Cerebellar cortex (tissue), 1 donor: ENCODE data around the gene NSDHL.
"Not testable (repeated sequence)": the region's sequence is repeated elsewhere in the genome, so short reads cannot be mapped to it uniquely, and the experiment has no call there.

ENCODE experiments used
- DNase-seq: peaks from one replicate; pipeline ENCODE4 v3.0.0-alpha.2; 2015; ENCODE audit warnings: low spot score

NSDHL gene

DNA sequence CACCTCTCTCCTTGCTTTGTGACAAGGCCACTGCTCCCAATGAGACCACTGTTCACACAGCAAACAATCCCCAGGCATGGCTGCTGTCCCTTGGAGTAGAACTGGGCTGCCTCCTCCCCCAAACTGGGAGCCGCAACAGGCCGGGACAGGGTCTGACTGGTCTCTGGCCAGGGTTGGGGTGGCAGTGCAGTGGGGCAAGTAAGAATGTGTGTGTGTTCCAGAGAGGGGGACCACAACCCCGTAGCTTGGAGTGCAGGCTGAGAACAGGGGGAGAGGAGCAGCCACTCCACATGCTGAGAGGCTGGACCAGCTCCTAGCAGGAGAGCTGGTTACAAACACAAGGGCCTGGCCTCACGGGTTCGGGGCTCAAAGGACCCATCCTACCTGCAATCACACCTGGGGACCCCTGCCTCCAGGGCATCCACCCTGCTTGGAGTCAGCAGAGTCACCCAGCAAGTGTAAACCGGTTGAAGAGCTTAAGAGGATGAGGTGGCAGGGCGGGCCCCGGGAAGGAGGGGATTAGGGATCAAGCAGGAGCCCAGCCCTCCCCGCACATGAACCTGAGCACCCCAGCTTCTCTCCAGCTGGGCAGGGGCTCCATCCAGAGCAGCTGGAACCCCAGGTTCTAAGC is 63.2 kb downstream of the NSDHL start:
- DNase-seq: no peak

DNA sequence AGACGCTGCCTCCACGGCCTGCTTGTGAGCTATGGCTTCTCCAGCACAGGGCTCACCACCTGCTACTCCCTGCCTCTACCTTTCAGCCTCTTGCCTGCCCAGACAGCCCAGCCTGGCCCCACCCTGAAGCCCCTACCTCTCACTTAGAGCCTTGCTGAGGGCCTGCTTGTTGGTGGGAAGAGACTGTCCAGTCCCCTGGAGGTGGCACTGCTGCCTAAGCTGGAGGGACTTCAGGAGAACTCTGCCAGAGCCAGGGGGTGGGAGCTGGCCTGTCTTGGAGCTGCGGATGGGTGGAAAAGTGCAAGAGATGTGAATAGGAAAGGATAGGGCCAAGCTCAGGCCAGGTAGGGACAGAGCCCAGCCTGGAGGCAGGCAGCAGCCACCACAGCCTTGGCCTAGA is 64.3 kb downstream of the NSDHL start:
- no peak for DNase-seq

DNA sequence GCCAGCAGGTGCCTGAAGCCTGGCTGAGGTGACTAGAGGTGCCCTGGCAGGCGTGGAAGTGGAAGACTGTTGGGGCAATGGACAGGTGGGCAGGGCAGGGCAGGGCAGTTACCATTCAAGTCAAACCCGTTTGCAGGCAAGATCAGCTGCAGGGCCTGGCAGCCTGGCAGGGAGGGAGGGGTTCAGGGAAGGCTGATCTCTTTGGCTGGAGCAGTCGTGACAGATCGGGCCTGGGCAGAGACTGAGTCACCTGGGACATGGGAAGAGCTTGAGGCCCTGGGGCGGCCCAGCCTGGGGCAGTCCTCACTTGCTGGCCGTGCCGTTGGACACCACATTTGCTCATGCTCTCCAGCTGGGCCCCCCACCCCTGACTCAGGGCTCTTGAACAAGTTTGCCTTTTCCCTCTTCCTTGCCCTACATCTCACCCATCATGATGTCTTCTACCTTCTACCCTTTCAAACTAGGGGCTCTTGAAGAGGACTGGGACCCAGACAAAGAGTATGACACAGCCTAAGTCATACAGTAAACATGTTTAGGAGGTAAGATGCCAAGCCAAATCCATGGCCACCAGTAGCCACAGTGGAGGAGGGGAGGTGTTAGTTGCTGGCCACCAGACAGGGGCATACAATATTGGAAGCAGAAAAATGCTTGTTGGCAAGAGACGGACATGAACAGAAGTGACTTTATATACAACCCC is 65.0 kb downstream of the NSDHL start:
- no peak for DNase-seq

DNA sequence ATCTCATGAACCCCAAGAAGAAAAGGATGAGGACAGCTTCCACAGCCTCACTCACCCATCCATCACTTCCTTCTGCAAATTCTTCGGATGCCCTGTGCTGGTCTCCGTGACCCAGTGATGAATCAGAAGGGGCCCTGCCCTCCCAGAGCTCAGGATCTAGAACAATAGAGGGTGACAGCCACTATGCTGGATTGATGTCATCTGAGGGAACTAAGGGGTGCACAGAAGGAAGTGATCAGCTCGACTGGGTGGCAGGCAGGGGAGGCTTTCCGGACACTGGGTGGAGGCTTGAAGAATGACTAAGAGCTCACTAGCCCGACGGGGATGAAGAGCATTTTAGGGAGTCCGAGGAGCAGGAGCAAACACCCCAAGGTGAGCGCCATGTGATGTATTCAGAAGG is 65.6 kb downstream of the NSDHL start:
- DNase-seq: no peak

DNA sequence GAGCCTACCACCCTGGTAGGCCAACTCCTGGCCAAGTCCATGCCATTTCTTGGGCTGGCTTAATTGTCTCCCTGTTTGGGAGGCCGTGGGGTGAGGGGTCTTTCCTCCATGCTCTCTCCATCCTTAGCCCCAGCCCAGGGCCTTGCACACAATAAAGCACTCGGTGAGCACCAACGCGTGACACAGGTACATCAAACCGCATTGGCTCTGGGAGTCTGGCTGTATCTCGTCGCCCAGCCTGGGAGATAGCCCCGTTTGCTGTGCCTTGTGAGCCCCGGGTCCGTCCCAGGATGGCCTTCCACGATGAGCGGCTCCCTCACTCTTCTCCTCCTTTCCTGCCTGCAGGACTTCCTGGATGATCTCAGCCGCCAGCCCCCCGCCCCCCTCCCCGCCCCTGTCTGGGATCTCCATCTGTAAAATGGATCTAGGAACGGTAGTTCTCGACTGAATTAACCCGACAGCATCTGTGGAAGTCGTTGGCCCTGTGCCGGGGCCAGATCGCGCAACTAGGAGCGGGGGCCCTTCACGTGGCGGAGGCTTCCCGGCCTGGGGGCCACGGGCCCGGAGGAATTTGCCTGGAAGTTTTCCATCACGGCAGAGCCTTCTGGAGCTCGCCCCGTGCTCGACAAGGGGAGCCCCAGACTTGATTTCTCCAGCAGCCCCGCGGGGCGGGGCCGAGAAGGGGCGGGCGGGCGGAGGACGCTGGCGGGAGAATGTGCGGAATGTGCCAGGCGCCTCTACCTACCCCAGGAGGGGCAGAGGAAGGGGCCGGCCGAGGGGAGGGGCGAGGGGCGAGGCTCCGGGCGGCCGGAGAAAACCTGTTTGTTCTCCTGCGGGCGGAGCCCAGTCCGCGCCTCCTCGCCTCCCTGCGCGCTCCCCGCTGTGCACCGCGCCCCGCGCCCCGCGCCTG is 66.6 kb downstream of the NSDHL start, which contains the start of gene ZNF185:
ZNF185 (plus strand) TSS at position 846 of the 910 bp plus-strand sequence. CDS start 16,423 bp downstream, outside the sequence.
- no peak for DNase-seq

DNA sequence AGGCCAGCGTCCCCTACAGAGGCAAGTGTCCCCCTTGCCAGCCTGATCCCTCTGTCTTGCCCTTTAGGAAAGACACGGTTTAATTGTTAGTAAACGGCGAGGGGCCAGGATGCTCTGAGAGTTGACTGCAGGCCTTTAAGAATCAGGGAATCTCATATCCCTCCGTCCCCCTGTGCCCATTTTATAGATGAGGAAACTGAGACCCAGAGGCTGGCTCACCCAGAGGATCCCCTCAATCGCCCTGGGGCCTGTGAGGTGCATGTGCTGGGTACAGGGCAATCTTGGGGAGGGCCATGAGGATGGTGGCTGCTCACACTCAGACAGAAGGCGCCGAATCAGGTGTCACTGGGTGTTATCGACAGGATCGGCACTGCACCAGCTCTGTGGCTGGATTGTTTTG is 67.6 kb downstream of the NSDHL start:
- no peak for DNase-seq

DNA sequence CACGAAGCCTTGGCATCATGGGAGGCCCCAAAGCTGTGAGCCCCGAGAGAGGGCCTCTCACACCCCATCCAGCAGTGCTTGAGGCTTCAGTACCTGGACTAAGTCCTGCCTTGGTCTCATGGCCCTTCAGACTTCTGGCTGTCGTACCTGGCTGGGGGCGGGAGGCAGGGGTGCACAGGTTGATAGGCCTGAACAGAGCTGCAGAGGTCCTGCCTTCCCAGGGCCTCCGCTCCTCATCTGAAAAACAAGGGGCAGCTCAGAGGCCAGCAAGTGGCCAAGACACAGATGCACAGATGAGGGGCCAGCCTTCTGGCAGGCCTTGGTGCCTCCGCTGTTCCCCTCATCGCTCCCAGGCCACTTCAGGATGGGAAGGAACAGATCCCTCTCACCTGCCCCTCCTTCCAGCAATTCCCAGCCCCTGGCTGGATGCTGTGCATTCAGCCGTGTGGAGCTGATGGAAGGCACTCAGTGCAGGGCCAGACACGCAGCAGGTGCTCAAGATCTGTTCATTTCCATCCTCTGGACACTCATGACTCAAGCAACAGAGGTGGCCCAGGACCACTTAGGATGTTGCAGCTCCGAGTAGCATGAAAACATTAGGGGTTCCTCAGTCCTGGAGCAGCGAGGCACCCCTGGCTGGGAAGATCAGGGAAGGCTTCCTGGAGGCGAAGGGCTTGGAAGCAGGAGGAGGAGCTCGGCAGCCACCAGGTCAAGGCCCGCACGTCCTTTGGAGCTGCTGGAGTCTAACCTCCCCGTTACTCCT is 68.4 kb downstream of the NSDHL start:
- no peak for DNase-seq

DNA sequence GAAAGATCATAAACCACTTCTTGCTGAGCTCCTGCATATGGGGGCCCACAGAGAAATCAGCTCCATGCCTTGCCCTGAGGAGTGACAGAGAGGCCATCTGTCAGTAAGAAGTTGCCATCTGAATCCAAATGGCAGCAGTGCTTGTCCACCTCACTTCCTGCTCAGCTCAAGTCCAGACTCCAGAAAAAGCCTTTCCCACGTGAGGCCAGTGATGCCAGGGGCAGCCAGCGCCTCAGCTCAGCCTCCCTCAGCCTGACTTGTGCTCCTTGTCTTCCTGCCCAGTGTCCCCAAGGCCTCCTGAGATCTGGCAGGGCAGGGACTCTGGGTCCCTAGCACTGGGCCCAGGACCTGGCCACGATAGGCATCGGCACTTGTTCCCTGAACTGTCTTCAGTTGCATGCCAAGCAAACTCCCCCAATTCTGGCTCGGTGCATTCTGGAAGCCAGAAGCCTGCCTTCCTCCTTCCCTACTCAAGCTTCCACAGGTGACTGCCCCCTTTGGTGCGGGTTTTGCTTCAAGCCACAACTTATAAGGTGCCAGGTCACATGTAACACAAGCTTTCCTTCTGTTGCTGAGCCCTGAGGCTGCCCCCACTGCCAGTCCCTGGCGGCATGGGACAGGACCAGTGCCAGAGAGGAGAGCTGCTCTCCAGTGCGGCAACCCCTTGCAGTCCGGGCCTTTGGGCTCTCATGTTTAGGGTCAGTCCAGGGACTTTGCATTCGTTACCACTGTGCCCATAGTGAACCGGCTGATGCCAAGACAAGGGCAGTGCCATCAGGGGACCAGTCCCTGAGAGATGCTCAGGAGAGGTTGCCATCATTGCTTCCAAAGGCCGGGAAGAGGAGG is 69.2 kb downstream of the NSDHL start:
- DNase-seq: peak; percentile 68

DNA sequence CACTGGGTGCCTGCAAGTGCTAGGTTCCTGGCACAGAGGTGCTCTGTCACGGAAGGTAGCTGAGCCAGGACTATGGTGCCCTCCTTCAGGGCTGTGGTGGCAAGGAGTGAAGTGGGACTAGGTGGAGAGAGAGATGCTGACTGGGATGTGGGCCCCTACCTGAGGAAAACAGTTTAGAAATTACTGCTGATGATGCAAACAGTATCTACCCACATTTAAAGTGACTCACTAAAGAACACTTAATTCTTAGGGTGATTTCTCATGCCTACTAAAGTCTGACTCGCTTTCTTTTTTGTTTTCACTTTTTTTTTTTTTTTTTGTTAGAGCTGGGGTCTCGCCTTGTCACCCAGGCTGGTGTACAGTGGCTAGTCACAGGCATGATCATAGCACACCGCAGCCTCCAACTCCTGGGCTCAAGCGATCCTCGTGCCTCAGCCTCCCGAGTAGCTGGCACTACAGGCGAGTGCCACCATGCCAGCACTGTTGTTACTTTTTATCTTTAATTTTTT is 70.1 kb downstream of the NSDHL start:
- DNase-seq: no peak

DNA sequence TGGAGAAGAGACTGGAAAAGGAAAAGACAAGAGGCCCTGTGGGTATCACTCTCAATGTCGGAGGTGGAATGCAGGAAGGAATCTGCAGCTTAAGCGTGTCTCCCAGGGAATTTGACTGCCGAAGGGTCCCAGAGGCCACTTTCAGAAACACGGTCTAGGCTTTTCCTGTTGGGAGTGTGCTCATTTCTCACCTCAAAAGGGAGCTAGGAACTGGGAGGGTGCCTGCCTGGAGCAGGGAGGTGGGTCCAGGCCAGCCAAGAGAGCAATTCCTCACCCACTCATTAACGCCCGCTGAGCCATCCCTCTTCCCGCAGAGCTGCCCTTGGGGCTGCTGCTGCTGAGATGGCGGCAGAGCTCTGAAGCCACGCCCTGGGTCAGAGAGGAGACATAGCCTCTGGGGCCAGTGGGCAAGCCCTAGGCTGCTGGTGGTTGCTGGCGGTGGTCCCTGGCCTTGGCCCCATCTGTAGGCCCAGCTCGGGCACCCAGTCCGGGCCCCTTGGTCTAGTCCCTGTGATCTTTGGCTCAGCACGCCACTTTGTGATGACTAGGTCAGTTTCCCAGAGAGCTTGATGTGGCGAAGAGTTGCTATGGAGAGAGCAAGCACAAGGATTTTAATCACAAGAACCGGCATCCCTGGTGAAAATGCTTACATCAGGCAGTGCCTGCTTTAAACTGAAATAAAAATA is 71.1 kb downstream of the NSDHL start:
- no peak for DNase-seq

DNA sequence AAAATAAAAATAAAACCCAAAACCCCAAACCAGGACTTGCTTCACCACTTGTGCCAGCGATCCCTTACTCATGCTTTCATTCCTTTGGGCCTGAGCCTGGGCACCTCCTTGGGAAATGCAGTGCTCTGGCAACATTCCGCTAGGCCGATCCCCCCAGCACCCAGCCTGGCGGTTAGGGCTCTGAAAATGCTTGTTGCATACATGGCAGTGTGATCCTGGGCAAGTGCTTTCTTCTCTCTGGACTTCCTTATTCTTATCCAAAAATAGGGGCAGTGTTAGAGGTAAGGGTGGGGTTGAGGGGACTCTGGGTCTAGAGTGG is 71.6 kb downstream of the NSDHL start:
- no peak for DNase-seq

DNA sequence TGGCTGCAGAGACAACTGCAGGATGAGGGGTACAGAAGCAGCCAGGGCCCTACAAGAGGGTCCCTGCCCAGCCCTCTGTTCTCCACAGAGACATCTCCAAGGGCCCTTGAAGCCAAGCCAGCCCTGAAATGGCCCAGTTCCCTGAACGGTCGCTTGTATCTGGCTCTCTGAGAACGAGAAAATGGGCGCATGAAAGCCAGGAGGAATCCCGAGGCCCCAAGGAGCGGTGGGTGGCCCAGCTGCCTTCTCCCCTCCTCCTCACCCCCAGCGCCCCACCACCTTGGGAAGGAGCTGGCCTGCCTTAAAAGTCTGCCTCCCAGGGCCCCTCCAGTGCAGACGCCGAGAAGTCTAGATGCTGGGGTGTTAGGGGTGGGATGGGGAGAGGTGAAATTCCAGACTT is 72.7 kb downstream of the NSDHL start:
- DNase-seq: no peak

DNA sequence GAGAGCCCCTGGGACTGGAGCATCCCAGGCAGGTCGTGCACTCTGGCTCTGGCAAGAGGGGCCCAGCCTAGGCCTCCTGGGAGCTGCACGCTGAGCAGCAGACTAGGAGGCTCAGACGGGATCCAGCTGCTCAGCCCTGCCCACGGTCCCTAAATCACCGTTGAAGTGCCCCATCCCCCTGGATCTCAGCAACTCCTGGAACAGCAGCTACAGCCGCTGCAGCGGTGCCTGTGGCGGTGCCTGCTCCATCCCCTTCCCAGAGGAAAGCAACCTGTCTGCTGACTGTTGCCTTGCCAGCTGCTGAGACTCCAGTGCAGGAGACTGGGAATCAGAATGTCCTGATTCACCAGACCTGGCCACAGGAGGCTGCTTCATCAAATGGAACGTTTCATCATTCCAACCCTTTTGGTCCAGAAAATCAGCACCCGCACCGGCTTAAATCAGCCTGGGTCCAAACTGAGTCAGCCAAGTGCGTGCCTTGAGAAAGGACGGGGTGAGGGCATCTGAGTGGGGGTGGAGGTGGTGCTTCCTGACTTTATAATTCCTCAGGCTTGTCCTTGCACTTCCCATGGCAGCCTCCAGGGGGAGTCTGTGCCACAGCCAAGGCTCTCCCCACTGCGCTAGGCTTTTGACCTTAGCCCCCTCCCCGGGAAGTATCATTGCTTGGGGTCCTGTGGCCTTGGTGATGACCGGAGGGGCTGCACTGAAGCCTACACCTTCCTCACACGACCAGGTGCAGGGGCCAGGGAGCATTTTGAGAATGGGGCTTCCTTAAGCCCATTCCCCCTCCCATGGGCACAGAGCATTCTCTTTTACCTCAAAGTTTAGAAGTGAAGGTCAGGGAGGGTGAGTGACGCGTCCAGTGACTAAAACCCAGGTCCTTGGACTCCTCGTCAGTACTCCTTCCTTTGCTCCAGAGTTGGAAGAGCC is 73.6 kb downstream of the NSDHL start:
- DNase-seq: no peak

DNA sequence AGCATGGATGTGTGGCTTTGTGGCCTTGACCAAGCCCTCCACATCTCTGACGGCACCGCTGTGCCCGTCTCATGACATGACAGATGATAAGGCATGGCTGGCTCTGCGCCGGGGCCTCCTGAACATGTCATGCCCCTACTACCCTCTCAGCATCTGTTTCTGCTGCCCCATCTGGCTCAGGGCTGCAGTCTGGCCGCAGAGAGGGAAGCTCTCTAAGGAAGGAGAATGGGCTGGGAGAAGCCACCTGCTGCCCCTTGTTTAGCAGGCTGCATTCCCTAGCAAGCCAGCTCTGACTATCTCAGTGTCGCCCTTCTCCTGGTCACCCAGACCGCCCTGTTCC is 74.2 kb downstream of the NSDHL start:
- DNase-seq: no peak

DNA sequence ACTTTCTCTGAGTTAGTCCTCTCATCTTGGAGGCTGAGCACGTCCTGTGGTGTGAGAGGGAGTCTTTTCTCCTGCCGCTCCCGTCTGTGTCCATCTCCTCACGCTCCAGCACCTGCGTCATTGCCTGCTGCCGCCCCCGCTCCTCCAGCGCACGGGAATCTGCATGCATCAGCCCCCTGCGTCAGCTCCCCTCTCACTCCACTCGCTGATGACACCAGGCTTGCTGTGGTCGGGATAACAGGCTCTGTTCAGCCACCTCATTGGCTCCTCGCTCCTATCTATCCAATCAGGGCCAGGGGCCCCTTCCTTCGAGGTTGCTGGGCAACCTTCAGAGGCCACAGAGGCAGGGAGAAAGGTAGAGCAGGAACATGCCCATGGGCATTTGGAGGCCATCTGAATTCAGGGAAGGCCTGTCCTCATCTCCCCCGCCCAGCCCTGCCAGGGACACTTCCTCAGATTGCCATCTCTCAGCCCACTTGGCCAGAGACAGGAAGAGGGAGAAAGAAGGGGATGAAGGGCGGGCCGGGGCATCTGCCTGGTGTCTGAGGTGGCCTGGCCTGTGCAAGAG is 76.3 kb downstream of the NSDHL start:
- peak; percentile 36 for DNase-seq

DNA sequence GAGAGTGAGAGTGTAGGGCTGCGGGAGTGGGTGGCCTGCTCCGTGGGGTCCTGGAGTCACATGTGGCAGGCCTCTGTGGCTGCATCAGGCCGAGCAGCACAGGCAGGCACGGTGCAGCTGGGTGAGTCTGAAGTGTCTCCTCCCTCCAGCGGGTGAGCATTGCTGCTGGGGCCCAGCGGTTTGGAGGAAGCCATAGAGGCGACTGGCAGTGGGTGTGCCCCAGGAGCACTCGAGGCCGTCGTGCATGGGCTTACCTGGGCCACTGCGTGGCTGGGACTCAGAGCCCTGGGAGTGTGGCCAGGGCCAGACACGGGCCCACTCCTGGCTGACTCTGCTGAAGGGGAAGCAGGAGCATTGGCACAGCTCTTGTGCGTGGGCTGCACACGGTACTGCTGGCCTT is 77.6 kb downstream of the NSDHL start:
- no peak for DNase-seq

DNA sequence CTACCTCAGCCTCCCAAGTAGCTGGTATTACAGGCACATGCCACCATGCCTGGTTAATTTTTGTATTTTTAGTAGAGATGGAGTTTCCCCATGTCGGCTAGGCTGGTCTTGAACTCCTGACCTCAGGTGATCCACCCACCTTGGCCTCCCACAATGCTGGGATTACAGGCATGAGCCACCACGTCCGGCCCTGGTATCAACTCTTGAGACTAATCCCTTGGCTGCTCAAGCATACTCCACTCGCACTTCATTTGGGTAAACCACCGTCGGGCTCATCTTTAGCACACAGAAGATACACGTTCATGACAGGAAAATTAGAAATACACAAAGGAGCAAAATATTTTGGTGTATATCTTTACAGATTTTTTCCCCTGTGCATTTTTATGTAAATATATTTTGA is 79.2 kb downstream of the NSDHL start:
- DNase-seq: not testable (repeated sequence)

DNA sequence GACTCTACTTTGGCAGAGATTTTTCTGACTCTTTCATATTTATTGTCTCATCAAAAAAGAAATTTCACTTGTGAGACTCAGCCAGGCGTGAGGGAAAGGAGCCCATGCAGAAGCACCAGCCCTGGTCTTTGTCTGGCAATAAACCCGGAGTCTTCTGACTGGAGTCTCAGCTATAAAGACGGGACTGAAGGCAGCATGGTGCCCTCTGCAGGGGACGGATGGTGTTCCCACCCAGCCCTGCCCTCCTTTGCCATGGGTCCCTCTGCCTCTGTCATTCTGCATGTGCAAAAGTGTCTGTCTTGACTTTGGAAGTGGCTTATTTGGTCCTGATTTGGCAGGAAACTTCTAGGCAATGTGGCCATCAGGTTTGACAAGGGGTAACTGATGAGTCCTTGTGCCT is 81.2 kb downstream of the NSDHL start:
- DNase-seq: no peak

DNA sequence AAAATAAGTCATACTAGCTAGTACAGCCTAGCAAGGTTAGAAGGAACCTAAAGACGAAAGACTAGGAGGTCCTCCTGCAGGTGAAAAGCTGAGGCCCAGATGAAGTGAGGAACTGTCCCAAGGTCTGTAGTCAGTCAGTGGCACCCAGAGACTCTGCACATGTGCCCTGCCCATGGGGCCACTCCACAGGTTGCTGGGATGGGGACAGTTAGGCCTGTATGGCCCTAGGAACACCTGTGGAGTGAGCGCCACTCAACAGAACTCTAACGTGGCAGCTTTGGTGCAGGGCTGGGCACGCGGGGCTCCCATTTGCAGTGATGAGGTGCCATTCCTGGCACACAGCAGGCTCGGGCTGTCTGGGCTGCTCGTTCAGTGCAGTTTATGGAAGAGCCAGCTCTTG is 81.8 kb downstream of the NSDHL start:
- DNase-seq: no peak
